H1 (cell line): ENCODE results near the gene GRM5.

ENCODE experiments used
- BACH1 ChIP-seq: IDR thresholded peaks from 2 replicates; pipeline ENCODE4 v1.6.1; 2012; ENCODE audit warnings: low read length, improper control_type of control experiment
- BRCA1 ChIP-seq: IDR thresholded peaks from 2 replicates; pipeline ENCODE4 v1.6.1; 2012; ENCODE audit warnings: low read depth, low read length, improper control_type of control experiment
- POLR2A ChIP-seq, 2 experiments: IDR thresholded peaks; 1 replicate in 1 of 2; 2 replicates in 1 of 2; pipeline ENCODE4 v1.6.1; 2011; ENCODE audit warnings: low read depth in 2 of 2, low read length in 2 of 2, mild to moderate bottlenecking in 2 of 2; ENCODE audit errors: control extremely low read depth in 1 of 2
- POLR2AphosphoS5 ChIP-seq: IDR thresholded peaks from 2 replicates; pipeline ENCODE4 v1.6.1; 2011; ENCODE audit warnings: low read depth, low read length
- SIX5 ChIP-seq: IDR thresholded peaks from 2 replicates; pipeline ENCODE4 v1.6.1; 2011; ENCODE audit warnings: mild to moderate bottlenecking, low read depth, low read length
- YY1 ChIP-seq: IDR thresholded peaks from 2 replicates; pipeline ENCODE4 v1.6.1; 2011; ENCODE audit warnings: low read depth, mild to moderate bottlenecking, low read length
- TF ChIP-seq, protein P1 (sequence below): IDR thresholded peaks from 2 replicates; pipeline ENCODE4 v1.6.1; 2011; ENCODE audit warnings: low read depth, mild to moderate bottlenecking, low read length; ENCODE audit not compliant: insufficient read depth

DNA sequence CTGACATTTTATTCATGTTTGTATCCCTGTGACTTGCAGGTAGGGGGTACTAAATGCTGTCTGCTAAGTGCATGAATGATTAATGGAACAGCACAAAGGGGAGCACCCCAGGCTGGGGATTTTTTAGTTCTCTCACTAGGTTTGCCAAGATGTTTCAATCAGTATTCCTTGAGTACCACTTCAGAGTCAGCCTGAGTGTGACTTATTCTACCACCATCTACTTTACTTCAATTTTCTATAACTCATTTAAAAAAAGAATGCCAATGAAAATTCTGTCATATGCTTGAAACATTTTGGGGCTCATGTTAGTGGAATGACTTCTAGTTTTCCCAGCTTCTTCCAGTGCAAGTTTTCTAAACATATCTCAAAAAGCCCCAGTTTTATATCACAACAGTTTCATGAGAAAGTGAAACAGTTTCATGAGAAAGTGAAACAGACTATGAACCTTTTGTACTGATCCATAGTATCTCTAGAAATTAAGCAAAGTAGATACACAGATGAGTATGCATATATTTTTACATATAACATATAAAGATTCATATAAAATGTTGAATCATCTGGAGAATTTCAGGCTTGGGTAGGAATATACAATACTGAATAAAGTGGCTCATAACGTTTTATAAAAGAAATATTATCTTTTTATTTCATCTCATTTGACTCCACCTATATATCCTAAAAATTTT lies 252.4 kb downstream of the GRM5 start:
- TF ChIP-seq SIX5 (no peak), POLR2AphosphoS5 (no peak), BACH1 (no peak), BRCA1 (no peak), POLR2A (IDR thresholded peaks at IDR 0.05; ENCODE audit: control extremely low read depth in 1 of 2, low read depth in 2 of 2, low read length in 2 of 2) (no peak), YY1 (no peak)
- TF ChIP-seq, protein P1, sequence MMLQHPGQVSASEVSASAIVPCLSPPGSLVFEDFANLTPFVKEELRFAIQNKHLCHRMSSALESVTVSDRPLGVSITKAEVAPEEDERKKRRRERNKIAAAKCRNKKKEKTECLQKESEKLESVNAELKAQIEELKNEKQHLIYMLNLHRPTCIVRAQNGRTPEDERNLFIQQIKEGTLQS = no peak
